Measurements from ENCODE around the gene NXN. TPM values are rescaled to one million over a fixed set of nuclear protein-coding genes. Genes with fewer than 3 reads are reported as not detected.

NXN gene
- total RNA-seq, 4 donors from 2014 or later = 10.6 to 222 (median 13.8) TPM

GRCh38 chr17:970364-970763 lies 9.2 kb downstream of the NXN start:
- Histone ChIP-seq H3K27ac (peak overlapping the region; percentile 67 to 82 (median 75)), H3K4me1 (peaks cover 0 to 20% (median under 1%) of the 10 kb centered on the region in 4 donors), H3K36me3 (no peaks in the 10 kb centered on the region), H3K27me3 (peaks cover 24% of the 10 kb centered on the region), H3K4me3 (peak overlapping the region in 1 of 4 donors; percentile 3), H3K9me3 (no peaks in the 10 kb centered on the region)
- WGBS, 2 donors (ENCODE audit: low coverage in 1 of 2) = 40 to 64% methylated on average over 1 to 9 of the region's 9 CpGs
- no peak for DNase-seq
- intact Hi-C loops (cut with DNase I; ENCODE audit: low total_unique reads) (loop anchor here (10.0 kb wide), 2 partner anchors 56 to 86 kb away; no protein-coding TSS in a partner anchor), in situ Hi-C loops (cut with MboI; ENCODE audit: low pct_ligation_motif_present in 1 of 4, low pct_unique_long_range_greater_than_20kb in 1 of 4, low sequenced_read_pairs in 3 of 4) (no loop called here)
- TF ChIP-seq CTCF (IDR thresholded peaks at IDR 0.05) (no peak), EP300 (IDR thresholded peaks at IDR 0.05; ENCODE audit: low read depth) (no peak), POLR2AphosphoS5 (IDR thresholded peaks at IDR 0.05) (no peak), POLR2A (IDR thresholded peaks at IDR 0.05) (no peak)

- intact Hi-C loops (cut with DNase I; ENCODE audit: low total_unique reads) (loop anchor here (10.0 kb wide), 2 partner anchors 55 to 85 kb away; no protein-coding TSS in a partner anchor), in situ Hi-C loops (cut with MboI; ENCODE audit: low pct_ligation_motif_present in 1 of 4, low pct_unique_long_range_greater_than_20kb in 1 of 4, low sequenced_read_pairs in 3 of 4) (no loop called here)
- Histone ChIP-seq H3K27ac (peak overlapping the region; percentile 67 to 82 (median 75)), H3K27me3 (peaks cover 24% of the 10 kb centered on the region), H3K36me3 (no peaks in the 10 kb centered on the region), H3K4me1 (peaks cover 0 to 16% (median 0%) of the 10 kb centered on the region in 4 donors), H3K4me3 (peak overlapping the region in 2 of 4 donors; percentile 3), H3K9me3 (no peaks in the 10 kb centered on the region)
- no peak for DNase-seq
- 27 to 32% methylated on average over 5 to 18 of the region's 18 CpGs for WGBS, 2 donors (ENCODE audit: low coverage in 1 of 2)
- TF ChIP-seq CTCF (IDR thresholded peaks at IDR 0.05) (no peak), POLR2AphosphoS5 (IDR thresholded peaks at IDR 0.05) (peak in 2 of 3 donors; percentile 20 to 35), POLR2A (IDR thresholded peaks at IDR 0.05) (no peak), EP300 (IDR thresholded peaks at IDR 0.05; ENCODE audit: low read depth) (peak; percentile 24)
Observed at GRCh38 chr17:969811-970355, 9.7 kb downstream of the NXN start.

- Histone ChIP-seq H3K27ac (peak overlapping the region; percentile 67 to 82 (median 75)), H3K9me3 (no peaks in the 10 kb centered on the region), H3K27me3 (peaks cover 27% of the 10 kb centered on the region), H3K4me1 (peaks cover 0 to 20% (median under 1%) of the 10 kb centered on the region in 4 donors), H3K36me3 (no peaks in the 10 kb centered on the region), H3K4me3 (peak overlapping the region in 1 of 4 donors; percentile 3)
- 46 to 51% methylated on average over 4 to 24 of the region's 24 CpGs for WGBS, 2 donors (ENCODE audit: low coverage in 1 of 2)
- in situ Hi-C loops (cut with MboI; ENCODE audit: low pct_ligation_motif_present in 1 of 4, low pct_unique_long_range_greater_than_20kb in 1 of 4, low sequenced_read_pairs in 3 of 4) = no loop called here
- intact Hi-C loops (cut with DNase I; ENCODE audit: low total_unique reads) = no loop called here
- no peak for DNase-seq
- no peak for TF ChIP-seq POLR2AphosphoS5 (IDR thresholded peaks at IDR 0.05)
- no peak for TF ChIP-seq CTCF (IDR thresholded peaks at IDR 0.05)
- TF ChIP-seq EP300 (IDR thresholded peaks at IDR 0.05; ENCODE audit: low read depth) = no peak
- no peak for TF ChIP-seq POLR2A (IDR thresholded peaks at IDR 0.05)
Observed at GRCh38 chr17:968812-969730, 10.5 kb downstream of the NXN start.

- 86% methylated on average over 9 of the region's 9 CpGs; no CpG with 5 or more reads in 1 of the 2 donors for WGBS, 2 donors (ENCODE audit: low coverage in 1 of 2)
- H3K27ac ChIP-seq = peak overlapping the region; percentile 2 to 82 (median 44)
- intact Hi-C loops (cut with DNase I; ENCODE audit: low total_unique reads) (no loop called here), in situ Hi-C loops (cut with MboI; ENCODE audit: low pct_ligation_motif_present in 1 of 4, low pct_unique_long_range_greater_than_20kb in 1 of 4, low sequenced_read_pairs in 3 of 4) (no loop called here)
- H3K27me3 ChIP-seq = peaks cover 27% of the 10 kb centered on the region
- DNase-seq = no peak
- no peak for TF ChIP-seq EP300 (IDR thresholded peaks at IDR 0.05; ENCODE audit: low read depth)
- TF ChIP-seq POLR2AphosphoS5 (IDR thresholded peaks at IDR 0.05) = no peak
- TF ChIP-seq CTCF (IDR thresholded peaks at IDR 0.05) = no peak
- TF ChIP-seq POLR2A (IDR thresholded peaks at IDR 0.05) = no peak
- no peak overlapping the region for H3K4me3 ChIP-seq
- no peaks in the 10 kb centered on the region for H3K9me3 ChIP-seq
- peaks cover 0 to 20% (median 2%) of the 10 kb centered on the region in 4 donors for H3K4me1 ChIP-seq
- H3K36me3 ChIP-seq = no peaks in the 10 kb centered on the region
Observed at GRCh38 chr17:967122-967521, 12.5 kb downstream of the NXN start.

Data from transverse colon (tissue), 4 donors.